NCI-H1105 (cell line): ENCODE measurements around the gene NFATC2.

Source experiments
- DNase-seq: peaks from one replicate; lab custom pipeline; 2025; lab: John Stamatoyannopoulos, UW

The NFATC2 gene

DNA sequence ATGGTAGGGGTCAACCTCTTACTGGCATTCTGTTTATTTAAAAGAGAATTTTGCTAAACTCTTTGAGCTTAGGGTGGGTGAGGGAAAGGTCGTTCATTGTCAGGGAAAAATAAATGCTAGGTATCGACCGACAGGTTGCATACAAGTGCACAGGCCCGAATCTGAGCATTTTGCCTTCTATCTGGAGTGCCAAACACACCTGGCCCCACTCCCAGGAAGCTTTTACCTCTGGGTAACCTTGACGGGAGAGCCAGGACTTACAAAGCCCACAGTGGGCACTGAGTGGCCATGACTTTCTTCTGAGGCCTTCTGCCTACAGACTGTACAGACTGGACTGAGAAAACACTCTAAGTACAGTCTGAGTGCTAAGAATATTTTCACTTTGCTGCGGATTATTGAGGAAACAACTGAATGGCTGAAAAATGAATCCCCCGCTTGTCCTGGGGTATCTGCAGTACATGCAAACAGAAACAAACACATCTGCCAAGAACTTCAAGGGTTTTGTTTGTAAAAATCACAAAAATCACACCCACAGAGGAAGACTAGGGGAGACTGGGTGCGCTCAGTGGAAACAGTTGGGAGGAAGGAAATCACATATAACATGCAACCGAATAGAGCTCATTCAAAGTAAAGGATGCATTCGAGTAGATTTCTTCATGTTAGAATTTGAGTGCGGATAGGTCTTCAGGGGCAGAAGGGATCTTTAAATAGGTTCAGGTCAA, 152.8 kb downstream of the NFATC2 start:
- DNase-seq: no peak

DNA sequence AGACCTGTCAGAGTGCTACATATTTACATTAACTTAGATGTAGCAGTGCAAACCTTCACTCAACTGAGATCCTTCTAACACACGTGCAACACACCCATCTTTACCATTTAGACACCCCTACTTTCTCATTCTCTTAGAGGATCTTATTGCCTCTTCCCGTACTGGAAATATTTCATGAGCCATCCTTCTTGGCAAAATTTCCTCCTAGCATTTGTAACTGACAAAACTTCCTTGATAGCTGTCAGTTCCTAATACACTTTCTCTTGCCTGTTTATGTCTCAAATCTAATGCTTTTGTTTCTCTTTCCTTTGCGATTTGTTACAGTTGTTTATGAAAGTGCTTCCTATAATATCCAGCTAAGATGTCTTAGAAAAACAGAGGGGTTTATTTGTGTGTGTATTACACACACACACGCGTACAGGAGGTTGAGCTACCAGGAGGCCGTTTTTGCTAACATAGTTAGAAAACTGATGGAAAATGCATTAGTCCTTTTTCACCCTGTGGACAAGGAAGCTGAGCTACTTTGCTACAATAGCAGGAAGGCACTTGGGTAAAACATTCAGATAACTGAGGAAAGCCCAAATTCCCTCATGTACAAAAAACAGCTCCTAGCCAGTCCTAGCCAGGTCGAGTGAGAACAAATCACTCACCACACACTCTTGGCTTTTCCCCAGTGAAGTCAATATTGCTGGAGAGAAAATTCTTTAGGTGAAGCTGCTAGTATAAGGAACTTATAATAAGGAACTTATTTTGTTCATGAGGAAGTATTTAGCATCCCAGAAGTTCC, 153.6 kb downstream of the NFATC2 start:
- DNase-seq: no peak

- no peak for DNase-seq
Measured at GRCh38 chr20:51388227-51388626, 154.3 kb downstream of the NFATC2 start.

GRCh38 chr20:51387125-51387875, 155.2 kb downstream of the NFATC2 start:
- DNase-seq: no peak

DNA sequence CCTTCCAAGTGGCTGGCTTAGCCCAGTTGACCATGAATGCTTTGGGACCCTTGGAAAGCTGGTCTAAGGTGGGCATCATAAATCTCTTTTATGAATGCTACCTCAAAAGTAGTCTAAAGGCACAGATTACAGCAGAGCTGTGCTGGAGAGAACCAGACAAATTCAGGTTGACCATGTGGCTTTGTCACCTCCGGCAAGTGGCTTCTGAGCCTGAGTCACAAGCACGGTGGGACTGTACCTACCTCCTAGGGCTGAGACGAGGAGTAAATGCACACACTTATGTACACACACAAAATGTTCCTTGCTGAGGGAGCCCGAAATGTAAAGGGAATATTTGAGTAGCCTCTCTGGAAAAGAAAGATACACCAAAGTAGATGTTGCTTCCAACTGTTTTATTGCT, 155.9 kb downstream of the NFATC2 start:
- no peak for DNase-seq

GRCh38 chr20:51385646-51386530, 156.6 kb downstream of the NFATC2 start:
- no peak for DNase-seq

GRCh38 chr20:51384875-51385274, 157.6 kb downstream of the NFATC2 start:
- DNase-seq: no peak

DNA sequence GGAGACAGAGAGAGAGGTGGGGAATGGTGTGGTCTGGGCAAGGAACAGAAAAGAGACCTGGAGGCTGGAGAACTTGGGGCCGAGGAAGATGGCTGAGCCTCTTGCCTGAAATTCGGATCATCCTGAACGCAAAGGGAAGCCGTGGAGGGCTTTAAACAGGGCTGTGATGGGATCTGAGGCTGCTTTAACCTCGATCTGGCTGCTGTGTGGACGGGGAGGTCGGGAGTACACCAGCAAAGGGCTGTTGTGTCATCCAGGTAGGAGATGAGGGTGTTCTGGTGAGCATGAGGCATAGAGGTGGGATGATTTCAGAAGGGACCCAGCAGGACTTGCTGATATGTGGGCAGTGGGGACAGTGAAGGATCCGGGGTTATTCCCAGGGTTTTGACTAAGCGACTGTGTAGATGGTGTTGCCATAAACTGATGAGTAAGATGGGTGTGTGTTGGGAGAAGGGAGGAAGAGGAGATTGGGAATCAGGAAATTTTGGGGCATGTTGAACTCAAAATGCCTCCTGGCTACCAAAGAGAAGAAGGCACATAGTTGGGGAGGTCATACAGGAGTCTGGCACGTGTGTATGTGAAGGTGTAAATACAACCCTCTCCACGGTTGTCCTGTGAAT, 158.5 kb downstream of the NFATC2 start:
- no peak for DNase-seq

DNA sequence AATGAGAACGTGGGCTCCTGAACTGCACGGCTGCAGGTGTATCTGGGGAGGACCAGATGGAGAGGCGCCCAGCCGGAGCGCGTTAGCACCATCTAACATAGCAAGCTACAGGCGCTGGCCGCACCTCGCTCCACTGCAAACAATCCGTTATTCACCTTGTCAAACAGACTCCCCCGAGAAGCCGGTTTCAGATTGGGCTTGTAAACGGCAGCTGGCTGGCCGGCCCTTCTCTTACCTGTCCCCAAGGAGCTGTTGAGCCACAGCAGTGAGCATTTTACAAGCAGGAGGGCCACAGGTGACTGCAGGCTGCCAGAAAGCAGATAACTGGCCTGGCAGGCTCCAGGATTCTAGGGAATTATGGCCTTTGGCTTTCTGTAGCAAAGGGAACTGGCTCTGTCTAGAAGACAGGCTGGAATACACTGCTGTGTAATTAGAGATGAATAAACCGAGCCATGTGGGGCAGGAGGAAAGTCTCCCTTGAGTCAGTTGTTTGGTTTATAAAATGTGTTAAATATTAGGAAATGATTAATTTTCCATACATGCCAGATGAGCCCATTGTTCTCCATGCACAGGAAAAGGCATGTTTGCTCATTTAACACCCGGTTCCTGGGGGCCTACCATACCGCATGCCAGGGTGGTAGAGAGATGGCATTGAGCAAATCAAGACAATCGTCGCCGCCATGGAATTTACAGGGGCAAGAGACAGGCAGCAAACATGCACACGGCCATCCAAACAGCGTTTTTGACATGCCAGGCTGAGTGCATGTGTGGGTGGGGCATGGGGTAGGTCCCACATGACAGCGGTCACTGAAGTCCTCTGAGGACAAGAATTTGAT, 159.3 kb downstream of the NFATC2 start:
- DNase-seq: peak; percentile 62

GRCh38 chr20:51382111-51382985, 160.2 kb downstream of the NFATC2 start:
- DNase-seq: no peak

DNA sequence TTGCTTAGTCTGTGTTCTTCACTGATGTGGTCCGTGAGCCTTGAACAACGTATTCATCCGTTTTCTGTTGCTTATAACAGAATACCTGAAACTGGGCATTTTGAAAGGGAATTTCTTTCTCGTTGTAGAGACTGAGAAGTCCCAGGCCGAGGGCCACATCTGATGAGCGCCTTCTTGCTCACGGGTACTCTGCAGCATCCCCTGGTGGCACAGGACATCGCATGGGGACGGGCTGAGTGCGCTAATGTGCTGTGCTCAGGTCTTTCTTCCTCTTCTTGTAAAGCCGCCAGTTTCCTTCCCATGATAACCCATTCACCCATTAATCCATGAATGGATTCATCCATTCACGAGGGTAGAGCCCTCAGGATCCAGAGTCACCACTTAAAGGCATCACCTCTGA, 161.0 kb downstream of the NFATC2 start:
- DNase-seq: no peak

- DNase-seq: no peak
Measured at GRCh38 chr20:51380401-51381385, 161.8 kb downstream of the NFATC2 start.

GRCh38 chr20:51379601-51380341, 162.7 kb downstream of the NFATC2 start:
- DNase-seq: no peak

DNA sequence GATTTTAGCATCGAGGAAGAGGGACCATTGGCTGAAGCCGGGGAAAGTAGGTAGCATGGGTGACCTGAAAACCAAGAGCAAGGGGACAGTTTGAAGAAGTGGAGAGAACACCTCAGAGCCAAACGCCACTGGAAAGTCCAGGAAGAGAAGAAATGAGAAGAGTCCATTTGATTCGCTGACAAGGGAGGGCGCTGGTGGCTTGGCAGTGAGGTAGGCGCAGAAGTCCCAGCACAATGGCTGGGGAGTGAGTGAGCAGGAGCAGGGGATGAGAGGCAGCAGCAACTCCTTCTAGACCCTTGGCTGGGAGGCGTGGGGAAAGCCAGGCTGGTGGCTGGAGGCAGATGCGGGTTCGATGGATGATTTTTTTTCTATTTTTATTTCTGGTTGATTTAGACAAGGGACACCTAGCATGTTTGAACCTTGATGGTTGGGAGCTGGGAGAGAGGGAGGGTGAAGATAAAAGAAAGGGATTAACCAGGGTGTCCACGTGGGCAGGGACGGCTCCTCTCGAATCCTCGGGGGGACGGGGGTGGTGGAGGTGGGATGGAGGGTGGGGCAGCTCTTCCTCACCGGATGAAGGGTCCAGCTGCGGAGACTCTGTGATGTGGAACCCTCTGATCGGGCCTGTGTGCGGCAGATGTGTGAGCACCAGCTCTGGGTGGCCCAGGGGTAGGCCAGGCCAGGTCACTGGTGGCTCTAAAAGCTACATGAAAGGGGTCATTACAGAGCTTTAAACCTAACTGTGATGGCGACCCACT, 164.2 kb downstream of the NFATC2 start:
- no peak for DNase-seq

DNA sequence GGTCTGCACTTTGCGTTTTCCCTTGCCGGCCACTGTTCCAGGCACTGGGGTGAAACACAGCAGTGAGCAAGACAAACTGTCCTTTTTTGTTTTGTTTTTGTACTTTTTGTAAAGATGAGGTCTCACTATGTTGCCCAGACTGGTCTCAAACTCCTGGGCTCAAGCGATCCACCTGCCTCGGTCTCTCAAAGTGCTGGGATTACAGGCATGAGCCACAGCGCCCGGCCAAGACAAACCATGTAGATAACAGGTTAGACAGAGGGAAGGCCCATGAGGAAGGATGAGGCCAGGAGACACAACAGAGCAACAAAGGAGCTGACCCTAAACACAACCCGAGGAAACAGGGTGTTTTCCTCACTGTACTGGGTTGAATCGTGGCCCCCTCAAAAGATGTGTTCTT, 165.4 kb downstream of the NFATC2 start:
- DNase-seq: no peak

- DNase-seq: no peak
Measured at GRCh38 chr20:51376111-51376510, 166.4 kb downstream of the NFATC2 start.

- no peak for DNase-seq
Measured at GRCh38 chr20:51375561-51375960, 167.0 kb downstream of the NFATC2 start.
